HG03439 (cell line): ENCODE data around the gene PWWP2B.

ENCODE experiments used
- ATAC-seq: cut with Tn5 transposase; IDR thresholded peaks from one replicate; pipeline ENCODE4 v1.9.1; 2021; ENCODE audit warnings: mild to moderate bottlenecking, moderate library complexity; ENCODE audit not compliant: unreplicated experiment

Gene PWWP2B

DNA sequence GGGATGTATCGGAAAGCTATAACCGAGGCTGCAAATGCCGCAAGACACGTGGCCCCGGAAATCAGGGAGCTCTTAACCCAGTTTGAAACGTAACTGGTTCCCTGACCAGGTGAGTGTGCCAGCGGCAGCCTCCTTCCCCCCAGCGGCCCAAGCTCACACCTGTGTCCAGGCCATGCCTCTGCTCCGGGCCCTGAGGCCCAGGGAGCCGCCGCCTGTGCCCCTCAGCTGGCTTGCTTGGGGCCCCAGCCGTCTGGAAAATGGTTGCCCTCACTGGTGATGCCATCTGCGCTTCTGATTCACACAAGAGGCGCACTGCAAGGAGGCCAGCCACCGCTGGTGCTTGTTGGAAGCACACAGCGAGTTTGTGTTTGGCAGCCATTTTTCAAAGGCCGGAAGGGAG lies 9.2 kb downstream of the PWWP2B start:
- ATAC-seq, result no peak

DNA sequence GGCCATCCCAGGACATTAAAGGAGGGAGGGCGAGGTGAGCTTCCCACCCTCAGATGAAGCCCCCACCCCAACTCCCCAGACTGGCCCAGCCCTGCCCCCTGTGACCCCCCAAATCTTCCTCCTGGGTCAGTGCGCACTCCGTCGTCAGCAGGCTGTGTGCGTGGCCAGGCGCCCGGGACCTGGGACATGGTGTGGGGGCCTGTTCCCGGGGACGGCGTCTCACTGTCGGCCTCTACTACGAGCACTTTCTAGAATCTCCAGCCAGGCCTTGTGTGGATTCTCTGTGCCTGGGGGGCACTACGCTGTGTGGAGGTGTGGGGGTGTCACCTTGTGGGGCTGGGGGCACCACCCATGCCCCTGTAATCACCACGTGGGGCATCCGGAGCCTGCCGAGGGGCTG lies 9.8 kb downstream of the PWWP2B start:
- no peak for ATAC-seq

DNA sequence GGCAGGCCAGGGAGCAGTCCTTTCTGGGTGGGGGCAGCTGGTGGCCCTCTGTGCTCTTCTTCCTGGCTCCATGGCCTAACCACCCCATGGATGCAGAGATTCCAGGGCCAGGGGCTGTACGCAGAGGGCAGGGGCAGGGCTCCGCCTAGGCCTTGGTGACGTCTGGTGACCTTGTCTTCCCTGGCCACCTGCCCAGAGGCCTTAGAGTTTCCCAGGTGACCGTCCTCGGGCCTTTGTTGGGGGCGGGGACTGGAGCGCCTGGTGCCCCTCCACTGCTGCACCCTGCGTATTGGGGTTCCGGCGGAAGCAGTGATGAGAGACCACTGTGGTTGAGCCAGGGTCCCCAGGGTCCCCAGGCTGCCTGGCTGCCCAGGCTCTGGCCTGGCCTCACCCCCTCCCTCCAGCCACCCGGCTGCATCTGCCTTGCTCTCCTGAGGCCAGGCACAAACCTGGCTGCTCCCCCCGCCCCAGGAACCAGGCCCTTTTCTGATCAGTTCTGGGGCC lies 10.3 kb downstream of the PWWP2B start:
- ATAC-seq, result no peak

DNA sequence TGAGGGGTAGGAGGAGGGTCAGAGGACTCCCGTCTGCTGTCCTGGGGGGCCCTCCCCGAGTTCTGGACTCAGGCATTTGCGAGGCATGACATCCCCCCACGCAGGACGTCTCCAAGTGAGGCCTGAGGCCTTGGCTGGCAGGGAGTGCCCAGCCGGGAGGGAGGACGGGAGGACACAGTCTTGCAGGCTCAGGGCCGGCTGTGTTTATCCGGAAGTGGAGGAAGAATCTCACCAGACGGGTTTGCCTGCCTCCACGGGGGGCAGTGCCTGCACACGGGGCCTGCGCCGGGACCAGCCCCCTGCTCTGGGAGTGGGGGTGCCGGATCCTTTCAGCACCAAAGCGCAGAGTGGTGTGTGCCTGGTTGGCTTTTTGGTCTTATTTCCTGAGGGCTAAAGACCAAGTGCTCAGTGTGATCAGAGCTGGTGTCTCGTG lies 10.9 kb downstream of the PWWP2B start:
- no peak for ATAC-seq

DNA sequence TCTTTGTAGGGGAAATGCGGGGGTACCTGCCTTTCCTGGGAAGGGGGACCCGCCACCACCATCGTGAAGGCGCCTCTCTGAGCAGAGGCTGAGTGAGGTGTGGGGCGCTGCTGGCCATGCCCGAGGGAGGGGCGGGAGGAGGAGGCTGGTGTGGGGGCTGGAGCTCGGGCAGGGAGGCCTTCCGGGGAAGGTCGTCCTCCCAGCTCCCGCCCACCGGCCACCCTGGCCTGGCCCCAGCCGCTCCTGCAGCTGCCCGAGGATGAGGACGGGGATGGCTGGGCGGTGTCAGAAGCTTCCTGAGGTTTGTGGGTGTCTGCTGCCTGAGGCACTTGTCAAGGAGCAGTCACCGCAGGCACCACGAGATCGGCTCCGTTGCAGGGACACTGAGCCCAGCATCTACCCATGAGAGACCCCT lies 11.4 kb downstream of the PWWP2B start:
- ATAC-seq, result no peak

DNA sequence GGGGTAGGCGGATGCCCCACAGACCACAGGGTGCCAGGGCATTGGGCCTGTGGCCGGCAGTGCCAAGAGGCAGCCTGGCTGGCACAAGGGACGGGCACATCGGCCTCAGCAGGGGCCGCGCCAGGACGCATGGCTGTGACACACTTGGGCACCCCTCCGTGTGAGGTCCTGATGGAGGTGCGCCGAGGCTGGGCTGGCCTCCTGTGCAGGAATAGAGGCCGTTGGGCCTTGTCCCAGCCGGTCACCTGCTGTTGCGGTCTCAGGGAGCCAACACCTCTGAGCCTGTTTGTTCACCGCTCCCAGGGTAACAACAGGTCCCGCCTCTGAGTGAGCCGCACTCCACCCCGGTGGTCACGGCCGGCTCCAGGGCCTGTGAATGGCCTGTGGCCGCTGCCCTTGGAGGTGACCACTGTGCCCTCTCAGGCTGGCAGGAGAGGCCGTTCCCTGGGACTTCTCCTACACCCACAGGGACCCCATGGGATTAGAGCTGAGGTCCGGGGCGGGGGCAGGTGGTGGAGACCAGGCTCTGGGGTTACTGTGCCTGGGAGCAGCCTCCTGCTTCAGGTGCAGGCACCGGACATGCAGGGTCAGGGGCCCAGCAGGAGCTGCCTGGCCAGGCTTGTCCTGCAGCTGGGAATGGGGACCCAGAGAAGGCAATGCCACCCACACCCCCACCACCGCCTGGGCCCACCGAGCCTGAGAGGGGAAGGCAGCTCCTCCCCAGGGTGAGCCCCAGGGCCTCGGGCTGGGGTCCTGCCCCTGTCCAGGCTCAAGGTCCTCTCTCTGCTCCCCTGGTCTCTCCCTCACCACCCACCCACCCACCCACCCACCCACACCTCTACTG lies 12.0 kb downstream of the PWWP2B start:
- no peak for ATAC-seq

DNA sequence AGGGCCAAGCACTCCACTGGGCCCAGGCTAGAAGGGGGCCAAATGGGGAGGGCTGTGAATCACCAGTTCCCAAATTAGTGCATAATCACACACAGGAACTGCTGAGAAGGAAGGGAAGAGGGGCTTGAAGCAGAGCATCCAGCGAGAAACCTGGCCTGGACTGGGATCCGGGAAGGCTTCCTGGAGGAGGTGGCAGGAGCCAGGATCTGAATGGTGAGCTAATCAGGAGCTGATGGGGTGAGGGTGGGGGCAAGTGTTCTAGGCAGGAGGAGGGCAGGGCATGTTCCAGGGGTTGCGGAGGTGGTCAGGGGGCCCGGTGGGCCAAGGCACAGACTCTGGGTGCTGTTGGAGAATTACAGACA lies 12.6 kb downstream of the PWWP2B start:
- no peak for ATAC-seq

DNA sequence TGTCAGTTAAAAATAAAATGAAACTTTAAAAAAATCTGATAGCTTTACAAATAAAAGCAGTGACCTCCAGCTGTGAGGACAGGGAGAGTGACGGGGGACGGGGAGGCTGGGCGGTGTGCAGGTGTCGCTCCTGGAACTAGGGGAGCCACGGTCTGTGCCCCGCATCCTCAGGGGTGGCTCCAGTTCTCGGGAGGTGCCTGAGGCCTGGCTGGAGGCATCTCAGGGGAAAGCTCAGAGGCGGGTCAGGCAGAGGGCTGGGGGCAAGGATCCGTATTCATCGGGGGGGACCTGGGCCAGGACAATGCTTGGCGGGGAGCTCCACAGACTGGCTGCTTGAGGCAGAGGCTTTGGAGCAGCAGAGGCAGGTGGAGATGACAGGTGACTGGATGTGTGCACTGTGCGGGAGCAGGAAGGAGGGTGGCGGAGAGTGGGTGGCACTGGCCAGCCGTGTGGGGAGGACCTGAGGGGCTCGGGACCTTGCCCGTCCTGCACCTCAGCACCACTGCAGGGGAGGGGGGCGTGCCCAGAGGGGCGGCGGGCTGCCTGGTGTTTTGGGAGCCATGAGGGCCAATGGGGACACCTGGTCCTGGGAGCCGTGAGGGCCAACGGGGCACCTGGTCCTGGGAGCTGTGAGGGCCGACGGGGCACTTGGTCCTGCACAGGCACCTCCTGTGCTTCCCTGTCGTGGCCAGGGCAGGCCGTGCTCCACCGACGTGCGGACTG lies 13.2 kb downstream of the PWWP2B start:
- ATAC-seq, result no peak

DNA sequence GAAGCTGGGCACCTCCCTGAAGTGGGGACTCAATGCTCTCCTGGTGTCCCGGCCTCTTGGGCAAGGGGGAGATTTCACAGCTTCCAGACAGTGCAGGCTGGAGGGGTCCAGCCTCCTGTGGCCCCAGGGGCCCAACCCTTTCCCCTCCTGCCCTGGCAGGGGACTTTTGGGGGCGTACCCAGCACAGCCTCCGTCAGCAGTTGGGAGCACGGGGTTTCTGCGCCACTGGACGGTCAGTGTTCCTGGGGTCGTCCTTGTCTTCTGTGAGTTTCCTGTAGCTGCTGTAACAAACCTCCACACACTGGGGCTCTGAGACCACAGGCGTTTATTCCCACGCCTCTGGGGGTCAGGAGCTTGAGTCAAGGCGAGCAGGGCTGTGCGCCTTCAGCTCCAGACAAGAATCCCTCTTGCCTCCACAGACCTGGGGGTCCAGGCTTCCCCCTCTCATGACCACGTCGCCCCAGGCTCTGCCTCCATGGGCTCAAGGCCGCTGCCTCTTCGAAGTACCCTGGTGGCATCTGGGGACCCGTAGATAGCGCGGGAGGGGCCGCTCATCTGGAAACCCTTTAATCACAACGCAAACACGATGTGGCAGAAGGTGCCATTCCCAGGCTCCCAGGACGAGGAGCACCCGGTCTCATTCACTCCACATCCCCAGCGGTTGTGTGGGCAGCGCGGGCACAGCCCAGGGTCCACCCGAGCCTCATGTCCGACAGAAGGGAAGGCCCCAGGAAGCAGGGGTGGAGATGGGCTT lies 14.0 kb downstream of the PWWP2B start:
- ATAC-seq, result no peak

DNA sequence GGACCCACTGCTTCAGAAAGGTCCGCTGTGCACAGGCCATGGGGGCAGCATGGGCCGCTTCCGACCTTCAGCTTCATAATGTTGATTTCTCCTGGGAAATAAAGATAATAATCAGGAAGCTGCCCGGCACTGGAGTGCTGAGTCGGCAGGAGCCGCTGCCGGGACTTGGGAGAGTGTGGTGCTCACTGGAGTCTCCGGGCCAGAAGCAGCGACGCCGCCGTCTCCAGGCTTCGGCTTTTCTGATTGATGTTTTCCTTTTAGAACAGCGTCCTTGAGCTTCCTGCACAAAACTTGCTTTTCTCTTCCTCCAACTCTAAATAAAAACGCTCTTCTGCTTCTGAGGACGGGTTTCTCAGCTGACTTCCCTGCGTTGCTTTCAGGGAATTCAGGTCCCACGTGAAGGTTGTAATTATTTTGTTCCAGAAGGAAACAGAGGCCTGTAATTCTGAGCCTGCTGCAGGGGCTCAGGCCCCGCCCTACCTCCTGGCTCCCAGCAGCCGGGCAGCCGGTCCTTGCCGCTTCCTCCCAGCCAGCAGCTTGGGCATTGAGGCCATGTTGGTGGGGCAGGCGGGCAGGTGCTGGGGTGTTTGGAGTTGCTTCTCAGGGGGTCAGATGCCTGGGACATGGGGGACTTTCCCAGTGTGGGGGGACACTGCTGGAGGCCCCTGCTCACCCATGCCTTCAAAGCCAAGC lies 14.7 kb downstream of the PWWP2B start:
- ATAC-seq, result no peak

DNA sequence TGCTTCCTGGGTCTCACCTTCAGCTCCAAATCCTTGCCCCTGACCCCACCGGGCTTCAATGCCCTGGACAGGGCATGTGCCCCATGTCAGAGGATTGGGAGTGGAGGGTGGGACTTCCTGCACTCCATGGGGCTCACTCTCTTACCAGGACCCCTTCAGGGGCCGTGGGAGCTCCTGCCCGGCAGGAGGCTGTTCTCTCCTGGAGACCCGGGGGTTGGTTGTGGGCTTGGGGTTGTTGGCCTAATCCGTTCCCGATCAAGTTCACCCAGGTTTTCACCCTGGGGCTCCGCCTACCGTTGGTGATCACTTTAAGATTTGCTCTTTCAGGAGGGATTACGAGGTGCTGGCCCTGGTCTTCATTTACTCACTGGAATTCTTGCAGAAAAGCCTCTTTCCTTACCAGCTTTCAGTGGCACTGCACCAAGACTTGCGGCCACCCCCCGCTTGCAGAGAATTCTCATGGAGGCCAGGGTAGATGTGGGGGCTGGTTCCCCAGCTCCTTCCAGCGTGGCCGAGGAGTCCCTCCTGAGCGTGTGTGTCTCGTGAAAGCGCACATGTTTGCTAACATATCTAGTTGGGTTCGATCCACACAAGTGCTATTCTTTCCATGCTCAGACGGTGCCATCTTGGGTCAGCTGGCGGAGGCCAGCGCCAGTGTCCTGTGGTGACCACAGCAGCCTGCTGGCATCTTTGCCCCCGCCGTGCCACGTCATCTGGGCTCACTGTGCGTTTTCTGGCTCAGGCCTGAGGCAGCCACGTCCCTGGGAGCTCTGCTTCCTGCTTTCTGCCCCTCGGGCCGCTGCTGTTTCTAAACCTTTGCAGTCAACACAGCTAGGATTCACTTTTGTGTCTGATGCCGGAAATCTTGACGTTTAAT lies 15.6 kb downstream of the PWWP2B start:
- ATAC-seq, result no peak

DNA sequence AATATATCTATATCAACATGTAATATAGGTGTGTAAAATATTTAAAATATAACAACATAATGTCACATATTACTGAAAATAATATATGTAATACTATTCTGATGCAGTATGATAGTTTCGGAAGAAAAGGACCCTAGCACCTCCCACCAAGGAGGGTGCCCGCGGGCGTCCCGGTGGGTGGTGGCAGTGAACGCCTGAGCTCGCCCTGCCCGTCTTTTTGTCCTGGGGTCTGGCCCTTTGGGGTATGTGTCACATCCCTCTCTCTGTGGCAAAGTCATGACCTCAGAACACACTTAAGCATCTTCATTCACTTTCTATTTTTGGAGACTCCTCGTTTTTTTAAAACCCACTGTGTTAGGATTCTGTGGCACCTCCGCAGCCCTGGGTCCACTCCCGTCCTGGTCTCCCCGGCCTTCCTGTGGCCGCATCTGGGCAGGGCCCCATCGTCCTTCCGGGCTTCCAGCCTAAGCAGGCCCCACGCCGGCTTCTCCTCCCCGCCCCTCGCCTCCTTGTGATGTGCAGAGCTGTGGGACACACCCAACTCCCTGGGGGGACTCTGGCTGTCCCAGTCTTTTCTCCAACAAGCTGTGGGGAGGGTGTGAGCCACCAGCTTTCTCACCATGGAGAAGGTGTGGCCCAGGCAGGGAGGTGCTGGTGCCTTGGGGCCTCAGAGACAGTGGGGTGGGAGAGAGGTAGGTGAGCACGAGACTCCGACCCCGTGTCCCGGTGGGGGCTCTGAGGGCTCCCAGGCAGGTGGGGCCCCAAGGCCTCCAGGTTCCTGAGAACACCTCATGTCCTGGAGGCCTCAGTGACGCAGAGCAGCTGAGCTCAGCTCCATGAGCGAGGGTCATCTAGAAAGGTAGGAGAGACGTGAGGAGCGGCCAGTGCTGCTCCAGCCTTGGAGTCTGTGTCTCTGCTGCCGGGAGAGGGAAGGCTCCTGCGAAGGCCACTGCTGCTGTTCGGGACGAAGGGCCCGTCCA lies 16.5 kb downstream of the PWWP2B start:
- ATAC-seq, result no peak

DNA sequence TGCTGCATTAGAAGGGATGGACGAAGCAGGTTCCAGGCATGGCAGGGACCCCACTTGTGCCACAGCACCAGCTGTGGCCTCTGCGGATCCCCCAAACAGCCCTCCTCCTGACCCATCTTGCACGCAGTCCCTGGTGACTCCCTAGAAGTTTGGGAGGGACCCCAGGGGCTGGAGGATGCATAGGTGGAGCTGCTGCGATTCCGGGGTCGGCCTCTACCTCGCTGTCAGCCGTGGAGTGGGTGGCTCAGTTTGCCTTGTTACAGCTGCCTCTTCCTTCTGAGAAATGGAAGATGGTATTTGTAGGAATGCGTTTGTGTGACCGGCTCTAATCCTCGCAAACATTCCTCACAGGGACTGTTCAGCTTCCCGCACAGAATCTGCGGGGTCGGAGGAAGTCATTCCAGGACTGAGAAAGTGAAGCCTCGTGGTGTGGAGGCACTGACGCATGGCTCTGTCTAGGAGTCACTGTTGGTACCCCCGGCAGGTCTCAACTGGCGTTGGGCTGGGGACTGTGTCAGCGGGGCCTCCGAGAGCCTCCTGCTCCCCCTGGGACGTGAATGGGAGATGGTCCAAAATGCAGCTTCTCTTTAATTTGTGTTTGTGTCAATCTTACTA lies 17.5 kb downstream of the PWWP2B start:
- ATAC-seq, result no peak

DNA sequence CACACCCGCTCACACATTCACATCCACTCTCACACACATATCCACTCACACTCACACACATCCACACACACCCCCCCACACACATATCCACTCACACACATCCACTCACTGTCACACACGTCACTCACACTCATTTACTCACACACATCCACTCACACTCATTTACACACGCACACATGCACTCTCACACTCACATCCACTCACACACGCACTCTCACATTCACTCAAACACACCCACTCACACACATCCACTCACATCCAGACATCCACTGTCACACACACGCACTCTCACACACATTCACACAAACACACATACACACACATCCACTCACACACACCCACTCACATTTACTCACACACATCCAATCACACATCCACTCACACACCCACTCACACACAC lies 18.3 kb downstream of the PWWP2B start:
- ATAC-seq, result no peak

DNA sequence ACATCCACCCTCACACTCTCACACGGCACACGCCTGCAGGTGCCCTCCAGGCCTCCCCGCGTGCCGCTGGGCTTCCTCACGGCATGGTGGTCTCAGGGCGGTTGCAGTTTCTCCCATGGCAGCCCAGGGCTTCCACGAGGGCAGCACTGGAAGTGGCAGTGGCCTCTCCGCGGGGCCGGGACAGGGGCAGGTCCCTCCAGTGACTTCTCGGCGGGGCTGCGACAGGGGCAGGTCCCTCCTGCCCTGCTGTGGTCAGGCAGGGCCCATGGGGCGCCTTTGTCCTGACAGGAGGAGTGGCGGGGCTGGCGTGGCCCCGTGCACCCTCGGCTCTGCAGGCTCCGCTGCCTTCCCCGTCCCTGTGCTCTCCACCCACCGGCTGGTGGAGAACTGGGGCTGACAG lies 19.0 kb downstream of the PWWP2B start:
- ATAC-seq, result no peak

DNA sequence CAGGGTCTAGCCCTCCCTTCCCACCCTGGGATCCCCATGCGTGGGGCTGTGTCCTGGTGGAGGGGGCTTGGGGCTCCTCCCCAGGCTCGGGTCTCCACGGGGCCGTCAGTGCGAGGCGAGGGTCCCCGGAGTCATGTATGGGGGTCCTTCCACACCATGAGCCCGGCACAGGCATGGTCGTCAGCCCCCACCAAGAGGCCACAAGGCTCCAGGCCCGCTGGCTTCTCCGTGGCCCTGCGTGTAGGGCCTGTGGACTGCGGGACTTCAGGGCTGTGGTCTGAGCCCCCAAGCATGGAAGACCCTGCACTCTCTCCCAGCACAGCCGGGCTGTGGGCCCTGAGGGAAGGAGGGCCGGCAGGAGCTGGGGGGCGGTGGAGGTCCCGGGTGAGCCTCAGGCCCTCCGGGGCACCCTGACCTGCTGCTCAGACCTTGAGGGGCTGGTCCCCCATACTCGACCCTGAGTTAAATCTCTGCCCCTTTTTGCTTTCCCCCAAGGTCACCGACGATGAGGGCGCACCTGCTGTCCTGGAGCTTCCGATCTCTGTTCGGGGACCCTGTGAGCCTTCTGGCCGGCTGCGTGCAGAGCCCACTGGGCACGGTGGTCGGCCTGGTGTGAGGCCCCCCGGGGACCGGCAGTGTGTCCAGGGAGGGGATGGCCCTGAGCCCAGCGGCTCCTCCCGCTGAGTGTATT lies 19.7 kb downstream of the PWWP2B start:
- ATAC-seq, result no peak

DNA sequence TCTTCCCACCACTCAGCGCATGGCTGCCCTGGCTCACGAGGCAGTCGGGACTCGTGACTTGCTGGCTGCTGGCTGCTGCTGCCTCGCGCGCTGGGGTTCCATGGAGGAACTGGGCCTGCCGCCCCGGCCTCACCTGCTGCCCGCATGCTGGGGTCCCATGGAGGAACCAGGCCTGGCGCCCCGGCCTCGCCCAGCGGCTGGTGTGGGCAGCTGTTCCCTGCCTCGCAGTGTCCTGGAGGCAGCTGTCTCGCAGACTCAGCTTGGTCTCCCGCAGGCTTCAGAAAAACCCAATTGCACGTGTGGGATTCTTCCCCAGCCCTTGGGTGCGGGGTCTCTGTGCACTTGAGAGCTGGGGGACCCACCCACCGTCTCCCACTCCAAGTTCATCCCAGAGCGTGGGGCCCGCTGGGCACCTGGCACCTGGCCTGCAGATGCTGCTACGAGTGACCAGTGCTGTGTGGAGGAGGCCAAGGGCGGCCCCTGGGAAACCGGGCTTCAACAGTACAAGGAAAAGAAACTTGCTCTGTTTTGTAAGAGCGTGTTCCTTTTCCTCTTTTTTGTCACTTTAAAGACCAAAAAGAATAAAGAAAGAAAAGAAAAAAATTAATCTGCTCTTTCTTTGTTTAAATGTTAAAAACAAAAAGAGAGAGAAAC lies 20.4 kb downstream of the PWWP2B start:
- ATAC-seq, result no peak
